Keratinocyte (primary cell): Measurements from ENCODE around the gene SCNN1B. TPM values are rescaled to one million over a fixed set of nuclear protein-coding genes. Genes with fewer than 3 reads are reported as not detected.
"Not testable (repeated sequence)": the region's sequence is repeated elsewhere in the genome, so short reads cannot be mapped to it uniquely, and the experiment has no call there.

ENCODE experiments used
- DNase-seq: peaks from one replicate; pipeline ENCODE4 v3.0.0-alpha.2; 2011; ENCODE audit warnings: low read depth, missing footprints, low spot score
- FAIRE-seq: peaks from 2 replicates; lab custom pipeline; 2011; peaks lifted over from hg19 to GRCh38; lab: Jason Lieb, UNC
- H2AFZ ChIP-seq: 2 replicates; pipeline ENCODE4 v1.6.0; 2012; ENCODE audit warnings: low read length, control low read depth, inconsistent platforms; ENCODE audit not compliant: control insufficient read depth
- H3K27ac ChIP-seq: 2 replicates; pipeline ENCODE4 v1.5.1; 2011; ENCODE audit warnings: low read length; ENCODE audit not compliant: control insufficient read depth, insufficient read depth
- H3K27me3 ChIP-seq: 3 replicates; pipeline ENCODE4 v1.6.0; 2011; ENCODE audit warnings: low read length; ENCODE audit not compliant: control insufficient read depth, insufficient read depth; ENCODE audit errors: extremely low read depth
- H3K36me3 ChIP-seq, 2 experiments: 2 replicates in 1 of 2; 3 replicates in 1 of 2; pipeline ENCODE4 v1.5.1; 2011; ENCODE audit warnings: low read length in 2 of 2, mild to moderate bottlenecking in 1 of 2; ENCODE audit not compliant: control insufficient read depth in 2 of 2, insufficient read depth in 2 of 2; ENCODE audit errors: extremely low read depth in 1 of 2
- H3K4me1 ChIP-seq: 3 replicates; pipeline ENCODE4 v1.5.1; 2011; ENCODE audit warnings: low read length; ENCODE audit not compliant: control insufficient read depth, insufficient read depth; ENCODE audit errors: extremely low read depth
- H3K4me2 ChIP-seq: 3 replicates; pipeline ENCODE4 v1.6.0; 2011; ENCODE audit warnings: low read depth, low read length; ENCODE audit not compliant: control insufficient read depth, insufficient read depth; ENCODE audit errors: extremely low read depth
- H3K4me3 ChIP-seq, 3 experiments: fragments of 200-600 bp in 1 of 3; sonication (generic) in 1 of 3; 2 replicates in 2 of 3; 3 replicates in 1 of 3; pipeline ENCODE4 v1.5.1; 2011 to 2016; ENCODE audit warnings: low read length in 3 of 3, mild to moderate bottlenecking in 3 of 3, control low read depth in 2 of 3, inconsistent platforms in 1 of 3, low read depth in 1 of 3, mixed read lengths in 1 of 3, mixed run types in 1 of 3, moderate library complexity in 1 of 3; ENCODE audit not compliant: control insufficient read depth in 2 of 3, insufficient read depth in 2 of 3; ENCODE audit errors: extremely low read depth in 1 of 3
- H3K79me2 ChIP-seq: 2 replicates; pipeline ENCODE4 v1.6.0; 2012; ENCODE audit warnings: low read length; ENCODE audit not compliant: control insufficient read depth, insufficient read depth
- H3K9ac ChIP-seq: 3 replicates; pipeline ENCODE4 v1.6.0; 2011; ENCODE audit warnings: low read length; ENCODE audit not compliant: control insufficient read depth, insufficient read depth; ENCODE audit errors: extremely low read depth
- H3K9me1 ChIP-seq: 3 replicates; pipeline ENCODE4 v1.6.0; 2011; ENCODE audit warnings: low read length; ENCODE audit not compliant: control insufficient read depth, insufficient read depth; ENCODE audit errors: extremely low read depth
- H3K9me3 ChIP-seq: 2 replicates; pipeline ENCODE4 v1.5.1; 2012; ENCODE audit warnings: low read depth, low read length; ENCODE audit not compliant: control insufficient read depth
- H4K20me1 ChIP-seq: 3 replicates; pipeline ENCODE4 v1.6.0; 2011; ENCODE audit warnings: low read length; ENCODE audit not compliant: control insufficient read depth, insufficient read depth; ENCODE audit errors: extremely low read depth
- CTCF ChIP-seq, 3 experiments: IDR thresholded peaks in 1 of 3; conservative IDR thresholded peaks in 1 of 3; optimal IDR thresholded peaks in 1 of 3; 2 replicates in 2 of 3; 3 replicates in 1 of 3; pipeline versions ENCODE3 to v1.5.1; 2011; ENCODE audit warnings: low read length in 3 of 3, mild to moderate bottlenecking in 3 of 3, moderate library complexity in 2 of 3, control low read depth in 1 of 3, inconsistent platforms in 1 of 3; ENCODE audit not compliant: insufficient read depth in 2 of 3; ENCODE audit errors: extremely low read depth in 1 of 3
- EZH2 ChIP-seq: IDR thresholded peaks from one replicate; pipeline ENCODE4 v1.6.1; 2012; ENCODE audit warnings: inconsistent platforms, mild to moderate bottlenecking, low read length, moderate library complexity
- dilution Hi-C: fragments of 300-500 bp; cut with MboI; formaldehyde crosslinking; loops from one replicate; pipeline ENCODE4 v1.7.0; 2020; ENCODE audit warnings: low sequenced_read_pairs; ENCODE audit not compliant: extremely low pct_ligation_motif_present
- polyA plus RNA-seq, 5 experiments: library from polyadenylated mRNA; depleted of rRNA in 3 of 5; stranded (reverse) in 3 of 5; stranded (forward) in 1 of 5; unstranded in 1 of 5; fragments of >200 nt; gene quantifications; 1 replicate in 1 of 5; 2 replicates in 3 of 5; 3 replicates in 1 of 5; pipeline versions ENCODE4 v1.2.1 to v1.2.3, GENCODE V29; 2011 to 2012; ENCODE audit warnings: missing spikeins in 2 of 5, low read depth in 1 of 5, low replicate concordance in 1 of 5

SCNN1B gene
- polyA plus RNA-seq, 1 donor (not counting 4 experiments of a cell fraction or from before 2014, with no cell fraction given), result 0.92 TPM

GRCh38 chr16:23365602-23366240, 63.6 kb downstream of the SCNN1B start:
- no peaks in the 10 kb centered on the region for H3K36me3 ChIP-seq
- H3K27me3 ChIP-seq, result no peaks in the 10 kb centered on the region
- H3K4me2 ChIP-seq, result no peak overlapping the region
- no peaks in the 10 kb centered on the region for H3K9me3 ChIP-seq
- H2AFZ ChIP-seq, result no peak overlapping the region
- H4K20me1 ChIP-seq, result no peaks in the 10 kb centered on the region
- H3K4me3 ChIP-seq, result no peak overlapping the region
- H3K9ac ChIP-seq, result no peak overlapping the region
- H3K27ac ChIP-seq, result no peak overlapping the region
- FAIRE-seq (no peak), DNase-seq (no peak)
- TF ChIP-seq CTCF (optimal IDR thresholded peaks at IDR 0.05 in 1 of 3, IDR thresholded peaks at IDR 0.05 in 1 of 3, conservative IDR thresholded peaks at IDR 0.05 in 1 of 3; ENCODE audit: extremely low read depth in 1 of 3, insufficient read depth in 2 of 3, low read length in 3 of 3), result no peak
- TF ChIP-seq EZH2, result no peak
- peaks cover 12% of the 10 kb centered on the region for H3K4me1 ChIP-seq
- H3K79me2 ChIP-seq, result no peaks in the 10 kb centered on the region
- dilution Hi-C loops, result no loop called here
- no peaks in the 10 kb centered on the region for H3K9me1 ChIP-seq

GRCh38 chr16:23366341-23366740, 64.2 kb downstream of the SCNN1B start:
- H3K9me3 ChIP-seq, H3K4me2 ChIP-seq, H3K79me2 ChIP-seq, H3K4me3 ChIP-seq, H3K36me3 ChIP-seq, H3K27me3 ChIP-seq, H2AFZ ChIP-seq, FAIRE-seq, H4K20me1 ChIP-seq, dilution Hi-C loops, DNase-seq, H3K9ac ChIP-seq, H3K9me1 ChIP-seq, H3K27ac ChIP-seq: not testable (repeated sequence)
- peaks cover 12% of the 10 kb centered on the region for H3K4me1 ChIP-seq

GRCh38 chr16:23367564-23367963, 65.5 kb downstream of the SCNN1B start:
- Histone ChIP-seq H3K9me1 (no peaks in the 10 kb centered on the region), H3K27ac (no peak overlapping the region), H3K79me2 (no peaks in the 10 kb centered on the region), H3K4me3 (no peak overlapping the region), H3K27me3 (no peaks in the 10 kb centered on the region), H3K36me3 (no peaks in the 10 kb centered on the region), H3K9me3 (no peaks in the 10 kb centered on the region), H3K9ac (no peak overlapping the region), H3K4me1 (peaks cover 12% of the 10 kb centered on the region), H3K4me2 (no peak overlapping the region), H4K20me1 (no peaks in the 10 kb centered on the region), H2AFZ (no peak overlapping the region)
- no peak for FAIRE-seq
- dilution Hi-C loops, result no loop called here
- DNase-seq, result no peak
- TF ChIP-seq CTCF (optimal IDR thresholded peaks at IDR 0.05 in 1 of 3, IDR thresholded peaks at IDR 0.05 in 1 of 3, conservative IDR thresholded peaks at IDR 0.05 in 1 of 3; ENCODE audit: extremely low read depth in 1 of 3, insufficient read depth in 2 of 3, low read length in 3 of 3) (no peak), EZH2 (no peak)
